DMS53 (cell line): ENCODE results near the gene CDK5R2.
"Not testable (repeated sequence)": the region's sequence is repeated elsewhere in the genome, so short reads cannot be mapped to it uniquely, and the experiment has no call there.

ENCODE experiments used
- DNase-seq: peaks from one replicate; lab custom pipeline; 2025; lab: John Stamatoyannopoulos, UW

CDK5R2 gene

GRCh38 chr2:218959141-218959731, at the start of gene CDK5R2:
CDK5R2 (plus strand) TSS chr2:218959666; CDS start chr2:218959821, 155 bp downstream.
- peak; percentile 93 for DNase-seq

- DNase-seq, result no peak
Measured at GRCh38 chr2:218910741-218911140, 48.7 kb upstream of the CDK5R2 start.

- no peak for DNase-seq
Measured at GRCh38 chr2:218920504-218920903, 39.0 kb upstream of the CDK5R2 start.

GRCh38 chr2:218924757-218925156, 34.7 kb upstream of the CDK5R2 start:
- no peak for DNase-seq

- no peak for DNase-seq
Measured at GRCh38 chr2:218925434-218925833, 34.0 kb upstream of the CDK5R2 start.

GRCh38 chr2:218927422-218927821, 32.0 kb upstream of the CDK5R2 start:
- DNase-seq, result peak; percentile 11

GRCh38 chr2:218927876-218928275, 31.6 kb upstream of the CDK5R2 start:
- no peak for DNase-seq

GRCh38 chr2:218930488-218930887, 29.0 kb upstream of the CDK5R2 start:
- not testable (repeated sequence) for DNase-seq

- not testable (repeated sequence) for DNase-seq
Measured at GRCh38 chr2:218931751-218932150, 27.7 kb upstream of the CDK5R2 start.

GRCh38 chr2:218944759-218945404, 14.6 kb upstream of the CDK5R2 start:
- DNase-seq, result no peak

- no peak for DNase-seq
Measured at GRCh38 chr2:218946621-218947020, 12.8 kb upstream of the CDK5R2 start.

GRCh38 chr2:218952160-218952559, 7.3 kb upstream of the CDK5R2 start:
- no peak for DNase-seq

- no peak for DNase-seq
Measured at GRCh38 chr2:218953366-218953954, 6.0 kb upstream of the CDK5R2 start.

GRCh38 chr2:218954541-218955300, 4.7 kb upstream of the CDK5R2 start:
- no peak for DNase-seq

- DNase-seq, result no peak
Measured at GRCh38 chr2:218956039-218956438, 3.4 kb upstream of the CDK5R2 start.

GRCh38 chr2:218957671-218958070, 1.8 kb upstream of the CDK5R2 start:
- no peak for DNase-seq

- no peak for DNase-seq
Measured at GRCh38 chr2:218958276-218958675, 1.2 kb upstream of the CDK5R2 start.

GRCh38 chr2:218959761-218960308, 369 bp downstream of the CDK5R2 start:
- DNase-seq, result peak; percentile 65

- DNase-seq, result peak; percentile 74
Measured at GRCh38 chr2:218960309-218961165, 1.1 kb downstream of the CDK5R2 start.

GRCh38 chr2:218961229-218961628, 1.8 kb downstream of the CDK5R2 start:
- DNase-seq, result no peak
